Measurements from ENCODE around the gene SPRED3. TPM values are rescaled to one million over a fixed set of nuclear protein-coding genes. Genes with fewer than 3 reads are reported as not detected.

The SPRED3 gene
- total and polyA plus RNA-seq, 2 of the 8 experiments (the other 6 are each of a cell fraction or from before 2014, with no cell fraction given): 8.1 to 10.3 TPM

DNA sequence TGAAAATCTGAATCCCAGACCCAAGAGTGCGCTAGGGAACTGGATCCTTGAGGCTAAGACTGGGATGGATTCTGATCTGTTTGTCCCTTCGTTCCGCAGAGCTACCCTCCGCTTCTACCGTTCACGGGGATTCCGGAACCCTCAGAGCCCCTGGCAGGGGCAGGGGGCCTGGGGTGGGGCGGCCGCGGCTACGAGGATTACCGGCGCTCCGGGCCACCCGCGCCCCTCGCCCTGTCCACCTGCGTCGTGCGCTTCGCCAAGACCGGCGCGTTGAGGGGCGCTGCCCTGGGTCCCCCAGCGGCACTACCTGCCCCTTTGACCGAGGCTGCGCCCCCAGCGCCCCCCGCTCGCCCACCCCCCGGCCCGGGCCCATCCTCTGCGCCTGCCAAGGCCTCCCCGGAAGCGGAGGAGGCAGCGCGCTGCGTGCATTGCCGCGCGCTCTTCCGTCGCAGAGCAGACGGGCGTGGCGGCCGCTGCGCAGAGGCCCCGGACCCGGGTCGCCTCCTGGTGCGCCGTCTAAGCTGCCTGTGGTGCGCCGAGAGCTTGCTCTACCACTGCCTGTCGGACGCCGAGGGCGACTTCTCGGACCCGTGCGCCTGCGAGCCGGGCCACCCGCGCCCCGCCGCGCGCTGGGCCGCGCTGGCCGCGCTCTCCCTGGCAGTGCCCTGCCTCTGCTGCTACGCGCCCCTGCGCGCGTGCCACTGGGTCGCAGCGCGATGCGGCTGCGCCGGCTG is 7.1 kb downstream of the SPRED3 start:
- FAIRE-seq: no peak
- no peak overlapping the region for H4K8ac ChIP-seq (ENCODE audit: extremely low read depth, insufficient read depth, low read length)
- no peak overlapping the region for H2AK5ac ChIP-seq (ENCODE audit: low read depth, low read length)
- H3K23ac ChIP-seq (ENCODE audit: insufficient read length): no peak overlapping the region
- H3K4me2 ChIP-seq (ENCODE audit: insufficient read depth in 1 of 2, low read depth in 2 of 2, low read length in 2 of 2): peak overlapping the region; percentile 54 to 71; a peak in 2 of 4 replicates
- DNase-seq (ENCODE audit: low read depth in 1 of 2, low spot score in 2 of 2): no peak
- H3K14ac ChIP-seq (ENCODE audit: insufficient read length): no peak overlapping the region
- H3K9me3 ChIP-seq (ENCODE audit: insufficient read depth in 2 of 2, low read depth in 1 of 2, low read length in 1 of 2): no peaks in the 10 kb centered on the region
- no peak overlapping the region for H3K18ac ChIP-seq (ENCODE audit: extremely low read depth, low read length)
- peaks cover 0 to 4% of the 10 kb centered on the region in 2 experiments; a peak in 2 of 4 replicates for H3K79me2 ChIP-seq (ENCODE audit: control insufficient read depth in 1 of 2, insufficient read depth in 2 of 2, low read length in 2 of 2)
- no peak overlapping the region for H2BK120ac ChIP-seq (replicated peaks; ENCODE audit: low read depth, low read length)
- H3K23me2 ChIP-seq (ENCODE audit: low read depth, low read length): no peaks in the 10 kb centered on the region
- H2AFZ ChIP-seq (ENCODE audit: low read length): no peak overlapping the region
- no peak overlapping the region for H3K9ac ChIP-seq (replicated peaks in 1 of 4; ENCODE audit: extremely low read depth in 1 of 4, low read depth in 3 of 4, low read length in 3 of 4)
- H4K91ac ChIP-seq (replicated peaks; ENCODE audit: insufficient read length, low read length): no peak overlapping the region
- 97% methylated on average over 34 of the region's 86 CpGs; no CpG with 5 or more reads in 1 of the 2 experiments for WGBS, 2 experiments (ENCODE audit: extremely low coverage in 1 of 2, insufficient coverage in 1 of 2, insufficient read length in 1 of 2, insufficient replicate concordance in 2 of 2, low coverage in 1 of 2, low lambda C conversion rate in 2 of 2, missing lambda C conversion rate in 1 of 2)
- ChIA-PET CTCF (ENCODE audit: partially characterized antibody) (interaction anchor here (0.7 kb wide), 1 partner anchor 30 kb away, joined by 3 read pairs; no protein-coding TSS in a partner anchor), POLR2A (ENCODE audit: partially characterized antibody) (interaction anchor here (0.8 to 2.2 kb wide), 7 partner anchors 10 to 636 kb away, joined by 3 to 12 read pairs (median 4); no protein-coding TSS in a partner anchor)
- TF ChIP-seq, protein P1, sequence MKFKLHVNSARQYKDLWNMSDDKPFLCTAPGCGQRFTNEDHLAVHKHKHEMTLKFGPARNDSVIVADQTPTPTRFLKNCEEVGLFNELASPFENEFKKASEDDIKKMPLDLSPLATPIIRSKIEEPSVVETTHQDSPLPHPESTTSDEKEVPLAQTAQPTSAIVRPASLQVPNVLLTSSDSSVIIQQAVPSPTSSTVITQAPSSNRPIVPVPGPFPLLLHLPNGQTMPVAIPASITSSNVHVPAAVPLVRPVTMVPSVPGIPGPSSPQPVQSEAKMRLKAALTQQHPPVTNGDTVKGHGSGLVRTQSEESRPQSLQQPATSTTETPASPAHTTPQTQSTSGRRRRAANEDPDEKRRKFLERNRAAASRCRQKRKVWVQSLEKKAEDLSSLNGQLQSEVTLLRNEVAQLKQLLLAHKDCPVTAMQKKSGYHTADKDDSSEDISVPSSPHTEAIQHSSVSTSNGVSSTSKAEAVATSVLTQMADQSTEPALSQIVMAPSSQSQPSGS (IDR thresholded peaks at IDR 0.05; ENCODE audit: low read length): no peak
- H2BK20ac ChIP-seq (ENCODE audit: low read length): no peak overlapping the region
- no peak overlapping the region for H3K56ac ChIP-seq (replicated peaks; ENCODE audit: insufficient read length, low read depth, low read length)
- H3K4ac ChIP-seq (replicated peaks; ENCODE audit: insufficient read length, low read depth, low read length): no peak overlapping the region
- no peak overlapping the region for H2BK15ac ChIP-seq (ENCODE audit: low read length)
- no peak overlapping the region for H3K27ac ChIP-seq (ENCODE audit: low read depth, low read length)
- H4K5ac ChIP-seq (ENCODE audit: insufficient read length, low read depth, low read length): no peak overlapping the region
- H2BK5ac ChIP-seq (ENCODE audit: low read depth, low read length): no peak overlapping the region
- H3K4me3 ChIP-seq (ENCODE audit: extremely low read depth in 1 of 4, insufficient read depth in 2 of 4, low read depth in 3 of 4, low read length in 4 of 4): peak overlapping the region in 1 of 4 experiments; percentile 52; a peak in 1 of 8 replicates
- peaks cover 2 to 20% (median 5%) of the 10 kb centered on the region in 4 experiments; a peak in 2 of 8 replicates for H3K36me3 ChIP-seq (ENCODE audit: control insufficient read depth in 2 of 4, insufficient read depth in 4 of 4, low read length in 3 of 4)
- peaks cover 0 to 32% (median 29%) of the 10 kb centered on the region in 4 experiments; a peak in 6 of 7 replicates for H3K27me3 ChIP-seq (replicated peaks in 1 of 4; ENCODE audit: control insufficient read depth in 3 of 4, extremely low read depth in 1 of 4, insufficient read depth in 3 of 4, low read length in 3 of 4)
- no peaks in the 10 kb centered on the region for H3K79me1 ChIP-seq (ENCODE audit: low read depth, low read length)
- no peak overlapping the region for H2BK12ac ChIP-seq (ENCODE audit: low read depth, low read length)
- peaks cover 5 to 12% (median 6%) of the 10 kb centered on the region in 4 experiments for H3K4me1 ChIP-seq (replicated peaks in 1 of 4; ENCODE audit: control insufficient read depth in 3 of 4, insufficient read depth in 4 of 4, low read length in 3 of 4)
- H4K20me1 ChIP-seq (replicated peaks in 1 of 2; ENCODE audit: control insufficient read depth in 1 of 2, insufficient read depth in 2 of 2, low read length in 2 of 2): peaks cover 0 to 2% of the 10 kb centered on the region in 2 experiments
